Panc1 (cell line): ENCODE results near the gene DUSP8. TPM values are rescaled to one million over a fixed set of nuclear protein-coding genes. Genes with fewer than 3 reads are reported as not detected.

Source experiments
- ATAC-seq: fragments of 200-7000 bp; cut with Tn5 transposase; 2 replicates; pipeline ENCODE4 v1.9.1; 2020; ENCODE audit warnings: mild to moderate bottlenecking, moderate library complexity
- BruUV-seq: library from RNA; stranded (reverse); fragments of 400-500 nt; replicated peaks from 2 replicates; lab custom pipeline; 2021; lab: Mats Ljungman, UMichigan
- CTCF ChIA-PET: fragments of 300-600 bp; sonication (Branson Sonifier 250); formaldehyde crosslinking; loops from one replicate; lab custom pipeline; 2022; ENCODE audit warnings: antibody characterized with exemption; lab: Charles Lee
- POLR2A ChIA-PET: fragments of 300-600 bp; sonication (Branson Sonifier 250); formaldehyde crosslinking; loops from one replicate; lab custom pipeline; 2022; ENCODE audit warnings: antibody characterized with exemption; lab: Charles Lee
- DNase-seq: peaks from one replicate; pipeline ENCODE4 v3.0.0-alpha.2; 2010; ENCODE audit warnings: low read depth, low spot score
- H3K27ac ChIP-seq: 2 replicates; pipeline ENCODE4 v1.5.1; 2011; ENCODE audit warnings: mild to moderate bottlenecking, low read length, inconsistent platforms
- H3K27me3 ChIP-seq: fragments of 200-500 bp; sonication (Bioruptor generic); 2 replicates; pipeline ENCODE4 v1.6.0; 2014; ENCODE audit warnings: low read length, inconsistent platforms; ENCODE audit not compliant: control insufficient read depth, insufficient read depth
- H3K36me3 ChIP-seq: fragments of 200-500 bp; sonication (Bioruptor generic); 2 replicates; pipeline ENCODE4 v1.5.1; 2014; ENCODE audit warnings: inconsistent platforms, mild to moderate bottlenecking, low read length, moderate library complexity; ENCODE audit not compliant: control insufficient read depth, insufficient read depth
- H3K4me1 ChIP-seq: 2 replicates; pipeline ENCODE4 v1.5.1; 2011; ENCODE audit warnings: inconsistent platforms, mild to moderate bottlenecking, low read length, moderate library complexity; ENCODE audit not compliant: control insufficient read depth, insufficient read depth
- H3K4me3 ChIP-seq, 2 experiments: 2 replicates each; pipeline ENCODE4 v1.5.1; 2011 to 2012; ENCODE audit warnings: low read depth in 2 of 2, low read length in 2 of 2, mild to moderate bottlenecking in 2 of 2, inconsistent platforms in 1 of 2, moderate library complexity in 1 of 2
- H3K9me3 ChIP-seq: fragments of 200-500 bp; sonication (Bioruptor generic); 2 replicates; pipeline ENCODE4 v1.5.1; 2014; ENCODE audit warnings: low read depth, mild to moderate bottlenecking, inconsistent platforms, low read length, moderate library complexity; ENCODE audit not compliant: control insufficient read depth, insufficient read depth
- POLR2AphosphoS5 ChIP-seq: IDR thresholded peaks from 2 replicates; pipeline ENCODE4 v1.6.1; 2012; ENCODE audit warnings: mild to moderate bottlenecking, low read depth, low read length, moderate library complexity
- SIN3A ChIP-seq: IDR thresholded peaks from 2 replicates; pipeline ENCODE4 v1.6.1; 2012; ENCODE audit warnings: low read depth, mild to moderate bottlenecking, low read length, moderate library complexity, borderline replicate concordance; ENCODE audit not compliant: insufficient read depth
- TCF7L2 ChIP-seq: IDR thresholded peaks from 2 replicates; pipeline ENCODE4 v1.6.1; 2011; ENCODE audit warnings: mild to moderate bottlenecking, low read depth, low read length, inconsistent platforms
- in situ Hi-C: cut with HindIII; loops from 2 replicates; pipeline ENCODE4 v1.10.0; 2016; ENCODE audit warnings: low sequenced_read_pairs, low pct_unique_long_range_greater_than_20kb
- intact Hi-C: fragments of 100-400 bp; cut with micrococcal nuclease; formaldehyde crosslinking; loops from one replicate; pipeline ENCODE4 v1.10.0; 2022; ENCODE audit not compliant: unreplicated experiment
- total RNA-seq: library from RNA; stranded (reverse); gene quantifications from one replicate; pipeline ENCODE4 v1.2.1, GENCODE V29; 2021; ENCODE audit not compliant: unreplicated experiment
- TF ChIP-seq, protein P1 (sequence below): fragments of 450-650 bp; IDR thresholded peaks from 2 replicates; pipeline ENCODE4 v1.5.1; 2017; ENCODE audit warnings: mild to moderate bottlenecking
- TF ChIP-seq, protein P2 (sequence below), 2 experiments: IDR thresholded peaks; 2 replicates each; pipeline ENCODE4 v1.6.1; 2011 to 2012; ENCODE audit warnings: low read depth in 2 of 2, control low read depth in 1 of 2, low read length in 1 of 2, mild to moderate bottlenecking in 1 of 2, moderate library complexity in 1 of 2; ENCODE audit not compliant: insufficient read depth in 1 of 2

Gene DUSP8
- total RNA-seq, 1 experiment from 2014 or later = 5.5 TPM

DNA sequence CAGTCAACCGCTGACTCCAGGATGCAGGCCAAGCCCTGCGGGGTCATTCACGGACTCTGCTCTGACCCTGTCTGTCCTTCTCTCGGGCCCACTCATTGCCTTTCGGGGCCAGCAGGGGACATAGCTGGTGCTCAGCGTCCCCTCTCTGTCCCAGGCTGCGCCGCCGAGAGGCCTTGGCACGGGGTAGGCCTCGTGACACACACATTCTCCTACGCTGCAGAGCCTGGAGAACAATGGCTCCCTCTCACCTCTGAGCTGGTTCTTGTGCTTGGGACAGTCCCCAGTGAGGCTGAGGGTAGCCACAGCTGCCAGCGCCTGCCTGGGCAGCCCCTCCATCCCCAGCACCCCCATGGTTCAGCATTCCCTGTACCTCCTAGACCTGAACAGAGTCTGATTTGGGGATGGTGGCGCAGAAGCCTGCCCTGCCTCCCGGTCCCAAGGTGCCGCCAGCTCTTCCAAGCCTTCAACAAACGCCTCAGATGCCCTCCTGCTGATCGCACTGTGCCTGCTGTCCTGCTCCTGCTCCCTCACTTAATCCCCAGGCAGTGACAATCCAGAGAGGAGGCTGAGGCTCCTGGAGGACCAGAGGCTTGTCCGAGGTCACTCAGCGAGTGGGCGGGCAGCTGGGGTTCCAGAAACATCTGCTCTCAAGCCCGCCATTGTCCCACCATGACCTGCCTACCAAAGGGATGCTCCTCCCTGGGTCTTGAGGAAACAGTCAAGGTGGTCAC is 30.4 kb downstream of the DUSP8 start:
- in situ Hi-C loops (no loop called here), intact Hi-C loops (loop anchor here (10.0 kb wide), 1 partner anchor 283 kb away; no protein-coding TSS in a partner anchor)
- CTCF ChIA-PET = interaction anchor here (0.6 kb wide), 1 partner anchor 364 kb away, joined by 6 read pairs; no protein-coding TSS in a partner anchor

DNA sequence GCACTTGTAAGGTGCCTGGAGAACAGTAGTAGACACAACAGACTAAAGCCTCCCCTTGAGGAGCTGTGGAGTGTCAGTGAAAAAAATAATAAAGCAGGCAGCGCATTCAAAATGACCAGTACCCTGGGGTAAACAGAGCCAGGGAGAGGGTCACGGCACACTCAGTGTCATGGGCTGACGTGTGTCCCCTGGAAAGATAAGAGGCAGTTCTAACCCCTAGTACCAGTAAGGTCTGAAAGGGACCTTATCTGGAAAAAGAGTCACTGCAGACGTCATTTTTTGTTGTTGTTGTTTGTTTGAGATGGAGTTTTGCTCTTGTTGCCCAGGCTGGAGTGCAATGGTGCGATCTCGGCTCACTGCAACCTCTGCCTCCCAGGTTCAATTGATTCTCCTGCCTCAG is 32.0 kb downstream of the DUSP8 start:
- Histone ChIP-seq H3K27ac (no peak overlapping the region), H3K4me3 (no peak overlapping the region), H3K9me3 (no peaks in the 10 kb centered on the region), H3K36me3 (no peaks in the 10 kb centered on the region), H3K27me3 (peaks cover 6% of the 10 kb centered on the region), H3K4me1 (no peaks in the 10 kb centered on the region; the same call in 1 of the 2 replicates)
- ATAC-seq (no peak), DNase-seq (no peak)
- CTCF ChIA-PET = interaction anchor here (1.2 kb wide), 1 partner anchor 35 kb away, joined by 6 read pairs; no protein-coding TSS in a partner anchor
- POLR2A ChIA-PET = no interaction called here
- in situ Hi-C loops = no loop called here
- BruUV-seq = no TSS peak
- TF ChIP-seq SIN3A = no peak
- intact Hi-C loops = loop anchor here (10.0 kb wide), 1 partner anchor 285 kb away; no protein-coding TSS in a partner anchor

More for the DNA sequence above, 30.4 kb downstream of the DUSP8 start:
- Histone ChIP-seq H3K4me3 (no peak overlapping the region), H3K36me3 (no peaks in the 10 kb centered on the region), H3K9me3 (no peaks in the 10 kb centered on the region), H3K27ac (no peak overlapping the region), H3K27me3 (peaks cover 6% of the 10 kb centered on the region), H3K4me1 (no peaks in the 10 kb centered on the region)
- POLR2A ChIA-PET = no interaction called here
- BruUV-seq = no TSS peak
- TF ChIP-seq, protein P1, sequence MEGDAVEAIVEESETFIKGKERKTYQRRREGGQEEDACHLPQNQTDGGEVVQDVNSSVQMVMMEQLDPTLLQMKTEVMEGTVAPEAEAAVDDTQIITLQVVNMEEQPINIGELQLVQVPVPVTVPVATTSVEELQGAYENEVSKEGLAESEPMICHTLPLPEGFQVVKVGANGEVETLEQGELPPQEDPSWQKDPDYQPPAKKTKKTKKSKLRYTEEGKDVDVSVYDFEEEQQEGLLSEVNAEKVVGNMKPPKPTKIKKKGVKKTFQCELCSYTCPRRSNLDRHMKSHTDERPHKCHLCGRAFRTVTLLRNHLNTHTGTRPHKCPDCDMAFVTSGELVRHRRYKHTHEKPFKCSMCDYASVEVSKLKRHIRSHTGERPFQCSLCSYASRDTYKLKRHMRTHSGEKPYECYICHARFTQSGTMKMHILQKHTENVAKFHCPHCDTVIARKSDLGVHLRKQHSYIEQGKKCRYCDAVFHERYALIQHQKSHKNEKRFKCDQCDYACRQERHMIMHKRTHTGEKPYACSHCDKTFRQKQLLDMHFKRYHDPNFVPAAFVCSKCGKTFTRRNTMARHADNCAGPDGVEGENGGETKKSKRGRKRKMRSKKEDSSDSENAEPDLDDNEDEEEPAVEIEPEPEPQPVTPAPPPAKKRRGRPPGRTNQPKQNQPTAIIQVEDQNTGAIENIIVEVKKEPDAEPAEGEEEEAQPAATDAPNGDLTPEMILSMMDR = no peak
- TF ChIP-seq TCF7L2 (no peak), SIN3A (no peak), POLR2AphosphoS5 (no peak)
- TF ChIP-seq, protein P2, sequence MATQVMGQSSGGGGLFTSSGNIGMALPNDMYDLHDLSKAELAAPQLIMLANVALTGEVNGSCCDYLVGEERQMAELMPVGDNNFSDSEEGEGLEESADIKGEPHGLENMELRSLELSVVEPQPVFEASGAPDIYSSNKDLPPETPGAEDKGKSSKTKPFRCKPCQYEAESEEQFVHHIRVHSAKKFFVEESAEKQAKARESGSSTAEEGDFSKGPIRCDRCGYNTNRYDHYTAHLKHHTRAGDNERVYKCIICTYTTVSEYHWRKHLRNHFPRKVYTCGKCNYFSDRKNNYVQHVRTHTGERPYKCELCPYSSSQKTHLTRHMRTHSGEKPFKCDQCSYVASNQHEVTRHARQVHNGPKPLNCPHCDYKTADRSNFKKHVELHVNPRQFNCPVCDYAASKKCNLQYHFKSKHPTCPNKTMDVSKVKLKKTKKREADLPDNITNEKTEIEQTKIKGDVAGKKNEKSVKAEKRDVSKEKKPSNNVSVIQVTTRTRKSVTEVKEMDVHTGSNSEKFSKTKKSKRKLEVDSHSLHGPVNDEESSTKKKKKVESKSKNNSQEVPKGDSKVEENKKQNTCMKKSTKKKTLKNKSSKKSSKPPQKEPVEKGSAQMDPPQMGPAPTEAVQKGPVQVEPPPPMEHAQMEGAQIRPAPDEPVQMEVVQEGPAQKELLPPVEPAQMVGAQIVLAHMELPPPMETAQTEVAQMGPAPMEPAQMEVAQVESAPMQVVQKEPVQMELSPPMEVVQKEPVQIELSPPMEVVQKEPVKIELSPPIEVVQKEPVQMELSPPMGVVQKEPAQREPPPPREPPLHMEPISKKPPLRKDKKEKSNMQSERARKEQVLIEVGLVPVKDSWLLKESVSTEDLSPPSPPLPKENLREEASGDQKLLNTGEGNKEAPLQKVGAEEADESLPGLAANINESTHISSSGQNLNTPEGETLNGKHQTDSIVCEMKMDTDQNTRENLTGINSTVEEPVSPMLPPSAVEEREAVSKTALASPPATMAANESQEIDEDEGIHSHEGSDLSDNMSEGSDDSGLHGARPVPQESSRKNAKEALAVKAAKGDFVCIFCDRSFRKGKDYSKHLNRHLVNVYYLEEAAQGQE (IDR thresholded peaks at IDR 0.05; ENCODE audit: insufficient read depth in 1 of 2, low read depth in 2 of 2, low read length in 1 of 2) = no peak
- ATAC-seq (peak; percentile 31; the same call in 1 of the 2 replicates), DNase-seq (no peak)

DNA sequence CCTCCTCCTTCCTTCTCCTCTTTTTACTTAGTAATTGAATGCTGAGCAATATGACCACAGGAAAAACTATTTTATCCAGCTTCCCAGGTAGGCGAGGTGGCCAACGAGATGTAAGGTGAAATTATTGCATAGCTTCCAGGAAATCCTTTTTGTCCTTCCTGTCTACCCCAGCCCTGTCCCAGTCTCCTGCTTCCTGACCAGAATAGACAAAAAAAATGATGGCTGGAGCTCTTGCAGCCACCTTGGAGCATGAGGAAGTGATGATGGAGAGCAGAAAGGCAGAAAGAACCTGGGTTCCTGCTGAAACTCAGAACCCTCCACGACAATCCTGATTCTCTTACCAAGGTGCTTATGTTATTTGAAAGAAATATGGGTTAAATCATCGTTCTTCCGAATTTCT is 33.9 kb downstream of the DUSP8 start:
- intact Hi-C loops (no loop called here), in situ Hi-C loops (loop anchor here (5.0 kb wide), 1 partner anchor 94 kb away; no protein-coding TSS in a partner anchor)
- DNase-seq = no peak
- peaks cover 6% of the 10 kb centered on the region for H3K27me3 ChIP-seq
- H3K9me3 ChIP-seq = no peaks in the 10 kb centered on the region
- no TSS peak for BruUV-seq
- POLR2A ChIA-PET = no interaction called here
- no peaks in the 10 kb centered on the region; the same call in 1 of the 2 replicates for H3K4me1 ChIP-seq
- TF ChIP-seq, protein P1 = no peak
- no peak for TF ChIP-seq TCF7L2
- TF ChIP-seq, protein P2 (IDR thresholded peaks at IDR 0.05; ENCODE audit: insufficient read depth in 1 of 2, low read depth in 2 of 2, low read length in 1 of 2) = no peak
- TF ChIP-seq POLR2AphosphoS5 = no peak
- TF ChIP-seq SIN3A = no peak
- H3K36me3 ChIP-seq = no peaks in the 10 kb centered on the region
- no peak overlapping the region for H3K4me3 ChIP-seq
- no peak overlapping the region for H3K27ac ChIP-seq
- ATAC-seq = no peak
- CTCF ChIA-PET = interaction anchor here (0.6 to 1.2 kb wide), 3 partner anchors 9 to 419 kb away, joined by 3 to 4 read pairs (median 4); no protein-coding TSS in a partner anchor
